ENCODE results near the gene RBM20. TPM values are rescaled to one million over a fixed set of nuclear protein-coding genes. Genes with fewer than 3 reads are reported as not detected.

Gene RBM20
- total RNA-seq, 1 experiment from 2014 or later: 0.17 TPM

- Histone ChIP-seq H4K5ac (ENCODE audit: insufficient read length, low read depth, low read length) (no peak overlapping the region), H3K23ac (ENCODE audit: insufficient read length, low read depth, low read length) (no peak overlapping the region), H3K56ac (ENCODE audit: insufficient read length, low read depth, low read length) (no peak overlapping the region), H3K9ac (ENCODE audit: extremely low read depth, insufficient read length, low read length) (no peak overlapping the region), H3K27ac (ENCODE audit: insufficient read length, low read depth, low read length) (no peak overlapping the region), H4K91ac (ENCODE audit: insufficient read length, low read depth, low read length) (no peak overlapping the region), H2BK15ac (ENCODE audit: low read depth, low read length) (no peak overlapping the region), H4K20me1 (ENCODE audit: control insufficient read depth, insufficient read depth, insufficient read length) (no peaks in the 10 kb centered on the region), H2AK5ac (ENCODE audit: insufficient read length, low read length) (no peak overlapping the region), H3K4ac (ENCODE audit: low read depth, low read length) (no peak overlapping the region), H3K4me2 (ENCODE audit: insufficient read depth, insufficient read length, low read length) (no peak overlapping the region), H2BK20ac (ENCODE audit: low read depth, low read length, poor library complexity, severe bottlenecking) (no peak overlapping the region), H2BK5ac (ENCODE audit: insufficient read length, low read length) (no peak overlapping the region), H3K14ac (ENCODE audit: insufficient read depth, low read length) (no peak overlapping the region), H2AFZ (ENCODE audit: low read length) (no peak overlapping the region), H3K79me2 (ENCODE audit: insufficient read depth, low read length) (no peaks in the 10 kb centered on the region), H4K8ac (replicated peaks; ENCODE audit: insufficient read length, low read depth, low read length) (no peak overlapping the region), H3K23me2 (ENCODE audit: insufficient read length, low read depth, low read length, poor library complexity, severe bottlenecking) (no peaks in the 10 kb centered on the region), H3T11ph (ENCODE audit: low read length) (no peak overlapping the region), H3K4me1 (ENCODE audit: insufficient read depth, low read length) (peaks cover 2% of the 10 kb centered on the region; the same call in 1 of the 2 replicates), H3K18ac (ENCODE audit: insufficient read length, low read depth, low read length) (no peak overlapping the region), H3K79me1 (ENCODE audit: insufficient read depth, low read depth, low read length, poor library complexity, severe bottlenecking) (no peaks in the 10 kb centered on the region), H3K9me3 (ENCODE audit: control insufficient read depth, low read depth, low read length) (no peaks in the 10 kb centered on the region), H2BK120ac (ENCODE audit: low read depth, low read length, poor library complexity, severe bottlenecking) (no peak overlapping the region), H3K27me3 (ENCODE audit: insufficient read depth, low read length) (no peaks in the 10 kb centered on the region), H2BK12ac (ENCODE audit: insufficient read length, low read depth, low read length) (no peak overlapping the region)
- TF ChIP-seq, protein P1, sequence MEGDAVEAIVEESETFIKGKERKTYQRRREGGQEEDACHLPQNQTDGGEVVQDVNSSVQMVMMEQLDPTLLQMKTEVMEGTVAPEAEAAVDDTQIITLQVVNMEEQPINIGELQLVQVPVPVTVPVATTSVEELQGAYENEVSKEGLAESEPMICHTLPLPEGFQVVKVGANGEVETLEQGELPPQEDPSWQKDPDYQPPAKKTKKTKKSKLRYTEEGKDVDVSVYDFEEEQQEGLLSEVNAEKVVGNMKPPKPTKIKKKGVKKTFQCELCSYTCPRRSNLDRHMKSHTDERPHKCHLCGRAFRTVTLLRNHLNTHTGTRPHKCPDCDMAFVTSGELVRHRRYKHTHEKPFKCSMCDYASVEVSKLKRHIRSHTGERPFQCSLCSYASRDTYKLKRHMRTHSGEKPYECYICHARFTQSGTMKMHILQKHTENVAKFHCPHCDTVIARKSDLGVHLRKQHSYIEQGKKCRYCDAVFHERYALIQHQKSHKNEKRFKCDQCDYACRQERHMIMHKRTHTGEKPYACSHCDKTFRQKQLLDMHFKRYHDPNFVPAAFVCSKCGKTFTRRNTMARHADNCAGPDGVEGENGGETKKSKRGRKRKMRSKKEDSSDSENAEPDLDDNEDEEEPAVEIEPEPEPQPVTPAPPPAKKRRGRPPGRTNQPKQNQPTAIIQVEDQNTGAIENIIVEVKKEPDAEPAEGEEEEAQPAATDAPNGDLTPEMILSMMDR (conservative IDR thresholded peaks at IDR 0.05): no peak
- no peak overlapping the region for H3K27ac Mint-ChIP-seq
- no peak for DNase-seq
- H3K4me3 Mint-ChIP-seq: no peak overlapping the region
- no peaks in the 10 kb centered on the region for H3K27me3 Mint-ChIP-seq (ENCODE audit: low read depth)
- peaks cover 0 to 1% of the 10 kb centered on the region in 2 experiments; a peak in 1 of 5 replicates for H3K9me3 Mint-ChIP-seq
- peaks cover 0 to 4% (median 1%) of the 10 kb centered on the region in 3 experiments; a peak in 2 of 7 replicates for H3K36me3 Mint-ChIP-seq (ENCODE audit: insufficient read depth in 1 of 3, low read depth in 3 of 3)
- whole genome bisulfite sequencing (ENCODE audit: extremely low coverage, insufficient read length, low lambda C conversion rate): no CpG with 5 or more reads among the region's 5 CpGs
- H3K4me1 Mint-ChIP-seq: peaks cover 2% of the 10 kb centered on the region in 2 experiments; a peak in 1 of 4 replicates
These were observed 118.7 kb downstream of the RBM20 start for GRCh38 chr10:110762849-110763211.
